GM12892 (cell line): ENCODE measurements around the gene CDK11B.

ENCODE experiments used
- POLR2A ChIP-seq: IDR thresholded peaks from 2 replicates; pipeline ENCODE4 v1.6.1; 2011; ENCODE audit warnings: low read depth, low read length, control low read depth
- POLR2AphosphoS5 ChIP-seq: IDR thresholded peaks from 2 replicates; pipeline ENCODE4 v1.6.1; 2011; ENCODE audit warnings: low read depth, low read length, control low read depth
- TAF1 ChIP-seq: IDR thresholded peaks from 2 replicates; pipeline ENCODE4 v1.6.1; 2011; ENCODE audit warnings: low read depth, mild to moderate bottlenecking, control low read depth, low read length, borderline replicate concordance

DNA sequence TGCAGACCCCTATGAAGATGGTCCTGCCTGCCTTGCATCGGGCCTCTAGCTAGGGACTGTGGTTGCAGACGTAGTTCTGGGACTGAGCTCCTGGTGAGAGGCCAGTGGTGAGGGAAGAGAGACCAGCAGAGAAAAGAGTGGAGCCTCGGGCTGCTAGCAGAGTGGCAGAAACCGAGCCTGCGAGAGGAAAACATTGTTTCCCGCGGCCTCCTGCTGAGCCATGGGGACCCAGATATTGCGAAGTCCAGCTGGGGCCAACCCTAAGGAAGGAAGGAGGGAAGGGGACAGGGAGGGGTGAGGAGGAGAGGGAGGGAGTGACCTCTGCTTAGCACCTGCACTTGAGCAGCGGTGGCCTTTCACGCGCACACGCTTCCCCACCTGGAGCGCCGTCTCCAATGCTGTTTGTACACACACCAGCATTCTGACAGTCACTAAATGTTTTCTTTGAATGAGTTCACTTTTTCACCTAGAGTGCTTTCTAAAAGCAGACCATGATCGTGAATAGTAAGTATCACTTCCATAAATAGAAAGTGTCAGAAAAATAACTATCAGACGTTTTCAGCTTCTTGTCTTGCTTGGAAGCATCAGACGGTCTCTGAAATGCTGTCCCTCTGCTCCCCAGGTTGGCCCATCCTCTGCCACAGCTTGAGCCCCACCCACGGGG lies 56.4 kb downstream of the CDK11B start:
- TF ChIP-seq TAF1: no peak
- TF ChIP-seq POLR2A: no peak
- TF ChIP-seq POLR2AphosphoS5: no peak
